OCI-LY7 (cell line): Measurements from ENCODE around the gene B3GNT8. TPM values are rescaled to one million over a fixed set of nuclear protein-coding genes. Genes with fewer than 3 reads are reported as not detected.
"Not testable (repeated sequence)": the region's sequence is repeated elsewhere in the genome, so short reads cannot be mapped to it uniquely, and the experiment has no call there.

Experiments used
- BruUV-seq: library from RNA; stranded (reverse); fragments of 400-500 nt; replicated peaks from 2 replicates; lab custom pipeline; 2021; lab: Mats Ljungman, UMichigan
- CTCF ChIA-PET: fragments of 300-600 bp; sonication (Branson Sonifier 250); formaldehyde crosslinking; loops from one replicate; lab custom pipeline; 2022; ENCODE audit warnings: antibody characterized with exemption; ENCODE audit not compliant: unreplicated experiment; lab: Charles Lee
- POLR2A ChIA-PET: fragments of 300-600 bp; sonication (Branson Sonifier 250); formaldehyde crosslinking; loops from one replicate; lab custom pipeline; 2022; ENCODE audit warnings: antibody characterized with exemption; lab: Charles Lee
- DNase-seq: peaks from one replicate; pipeline ENCODE4 v3.0.0-alpha.2; 2015; ENCODE audit warnings: low spot score
- H2AFZ ChIP-seq: fragments of 200-600 bp; sonication (generic), shearing (Covaris generic); 2 replicates; pipeline ENCODE4 v1.6.1; 2014; ENCODE audit warnings: mild to moderate bottlenecking, antibody characterized with exemption, low read length, moderate library complexity
- H3K27ac ChIP-seq: fragments of 200-600 bp; sonication (generic); 2 replicates; pipeline ENCODE4 v1.5.1; 2014; ENCODE audit warnings: mixed run types, low read depth, mild to moderate bottlenecking, moderate library complexity, low read length, inconsistent platforms; ENCODE audit not compliant: poor library complexity, severe bottlenecking
- H3K36me3 ChIP-seq: fragments of 200-600 bp; sonication (generic); 2 replicates; pipeline ENCODE4 v1.6.1; 2014; ENCODE audit warnings: mild to moderate bottlenecking, antibody characterized with exemption, low read length, moderate library complexity, mixed read lengths; ENCODE audit not compliant: insufficient read depth
- H3K4me1 ChIP-seq: fragments of 200-600 bp; sonication (generic); 2 replicates; pipeline ENCODE4 v1.5.1; 2014; ENCODE audit warnings: mild to moderate bottlenecking, low read length; ENCODE audit not compliant: insufficient read depth, poor library complexity, severe bottlenecking
- H3K4me2 ChIP-seq: fragments of 200-600 bp; sonication (generic); 2 replicates; pipeline ENCODE4 v1.6.1; 2014; ENCODE audit warnings: mild to moderate bottlenecking, low read length
- H3K4me3 ChIP-seq: fragments of 200-600 bp; sonication (generic); 2 replicates; pipeline ENCODE4 v1.5.1; 2014; ENCODE audit warnings: mild to moderate bottlenecking, low read depth, low read length; ENCODE audit not compliant: poor library complexity, severe bottlenecking
- H3K79me2 ChIP-seq: fragments of 200-600 bp; sonication (generic); 2 replicates; pipeline ENCODE4 v1.6.1; 2016; ENCODE audit warnings: low read depth, mild to moderate bottlenecking, low read length, moderate library complexity, mixed read lengths; ENCODE audit not compliant: insufficient read depth
- H3K9me2 ChIP-seq: fragments of 200-600 bp; sonication (generic); 2 replicates; pipeline ENCODE4 v1.6.1; 2016; ENCODE audit warnings: mild to moderate bottlenecking, low read length, mixed read lengths; ENCODE audit not compliant: insufficient read depth
- H3K9me3 ChIP-seq: fragments of 200-600 bp; sonication (generic); 2 replicates; pipeline ENCODE4 v1.6.1; 2014; ENCODE audit warnings: mild to moderate bottlenecking, mixed run types, low read length, mixed read lengths
- H4K20me1 ChIP-seq: fragments of 200-600 bp; sonication (generic); 2 replicates; pipeline ENCODE4 v1.6.1; 2014; ENCODE audit warnings: mild to moderate bottlenecking, antibody characterized with exemption, low read length, moderate library complexity, mixed read lengths; ENCODE audit not compliant: insufficient read depth
- CTCF ChIP-seq: fragments of 200-600 bp; sonication (generic); conservative IDR thresholded peaks from 2 replicates; pipeline ENCODE4 v1.5.1; 2014; ENCODE audit warnings: mild to moderate bottlenecking, antibody characterized with exemption, low read length, moderate library complexity, mixed read lengths
- EZH2phosphoT487 ChIP-seq: fragments of 200-600 bp; sonication (generic); IDR thresholded peaks from 2 replicates; pipeline ENCODE4 v1.6.1; 2018; ENCODE audit warnings: low read depth, borderline replicate concordance, mild to moderate bottlenecking, mixed run types, antibody characterized with exemption, low read length, moderate library complexity, mixed read lengths
- intact Hi-C: fragments of 100-400 bp; cut with micrococcal nuclease; formaldehyde crosslinking; loops from one replicate; pipeline ENCODE4 v1.10.0; 2022; ENCODE audit not compliant: unreplicated experiment
- total RNA-seq, 2 experiments: library from RNA; depleted of rRNA in 1 of 2; stranded (reverse); fragments of >200 nt in 1 of 2; shearing (Covaris generic) in 1 of 2; gene quantifications; 2 replicates each; pipeline ENCODE4 v1.2.3, GENCODE V29; 2014 to 2022

B3GNT8 gene
- total RNA-seq, 2 experiments from 2014 or later: 0.40 to 0.47 TPM

- no peak overlapping the region for H3K4me2 ChIP-seq
- H3K9me3 ChIP-seq: no peaks in the 10 kb centered on the region
- POLR2A ChIA-PET: no interaction called here
- H3K9me2 ChIP-seq: no peaks in the 10 kb centered on the region
- peaks cover 6% of the 10 kb centered on the region; the same call in 1 of the 2 replicates for H3K36me3 ChIP-seq
- intact Hi-C loops: no loop called here
- H4K20me1 ChIP-seq: no peaks in the 10 kb centered on the region
- no TSS peak for BruUV-seq
- no peak overlapping the region for H3K4me3 ChIP-seq
- H2AFZ ChIP-seq: no peak overlapping the region
- H3K27ac ChIP-seq: no peak overlapping the region
- H3K79me2 ChIP-seq: no peaks in the 10 kb centered on the region
- TF ChIP-seq EZH2phosphoT487 (no peak), CTCF (no peak)
- no peak for DNase-seq
- peaks cover 10% of the 10 kb centered on the region for H3K4me1 ChIP-seq
- CTCF ChIA-PET: interaction anchor here (0.7 kb wide), 1 partner anchor 159 kb away, joined by 5 read pairs; no protein-coding TSS in a partner anchor
Measured at GRCh38 chr19:41411100-41411967, 15.8 kb downstream of the B3GNT8 start.

GRCh38 chr19:41410336-41411054 lies 16.7 kb downstream of the B3GNT8 start:
- no peak for TF ChIP-seq EZH2phosphoT487
- POLR2A ChIA-PET: interaction anchor here (0.7 kb wide), 1 partner anchor 138 kb away, joined by 3 read pairs; no protein-coding TSS in a partner anchor
- H3K4me3 ChIP-seq: no peak overlapping the region
- no peaks in the 10 kb centered on the region for H4K20me1 ChIP-seq
- DNase-seq: no peak
- no peaks in the 10 kb centered on the region for H3K9me2 ChIP-seq
- peaks cover 6% of the 10 kb centered on the region; the same call in 1 of the 2 replicates for H3K36me3 ChIP-seq
- CTCF ChIA-PET: interaction anchor here (0.5 to 0.7 kb wide), 2 partner anchors 68 to 160 kb away, joined by 5 read pairs; no protein-coding TSS in a partner anchor
- no TSS peak for BruUV-seq
- H3K4me1 ChIP-seq: peaks cover 10% of the 10 kb centered on the region
- no peak overlapping the region for H3K4me2 ChIP-seq
- no peaks in the 10 kb centered on the region for H3K79me2 ChIP-seq
- intact Hi-C loops: no loop called here
- no peak overlapping the region for H2AFZ ChIP-seq
- no peak overlapping the region for H3K27ac ChIP-seq
- H3K9me3 ChIP-seq: no peaks in the 10 kb centered on the region

GRCh38 chr19:41409288-41409687 lies 17.9 kb downstream of the B3GNT8 start:
- intact Hi-C loops: no loop called here
- no peak overlapping the region for H3K4me3 ChIP-seq
- ChIA-PET CTCF (no interaction called here), POLR2A (interaction anchor here (0.6 kb wide), 1 partner anchor 15 kb away, joined by 3 read pairs; no protein-coding TSS in a partner anchor)
- H2AFZ ChIP-seq: no peak overlapping the region
- no peaks in the 10 kb centered on the region for H3K9me2 ChIP-seq
- no peaks in the 10 kb centered on the region for H3K36me3 ChIP-seq
- no TSS peak for BruUV-seq
- no peak overlapping the region for H3K4me2 ChIP-seq
- DNase-seq: no peak
- no peaks in the 10 kb centered on the region for H4K20me1 ChIP-seq
- H3K27ac ChIP-seq: no peak overlapping the region
- TF ChIP-seq EZH2phosphoT487: no peak
- TF ChIP-seq CTCF: no peak
- H3K9me3 ChIP-seq: no peaks in the 10 kb centered on the region
- H3K4me1 ChIP-seq: peaks cover 10% of the 10 kb centered on the region
- H3K79me2 ChIP-seq: no peaks in the 10 kb centered on the region

- POLR2A ChIA-PET: interaction anchor here (0.8 kb wide), 1 partner anchor 30 kb away, joined by 3 read pairs; no protein-coding TSS in a partner anchor
- BruUV-seq, H3K4me3 ChIP-seq, H2AFZ ChIP-seq, H3K27ac ChIP-seq, H3K4me1 ChIP-seq, H4K20me1 ChIP-seq, CTCF ChIA-PET, DNase-seq, H3K9me3 ChIP-seq, H3K79me2 ChIP-seq, intact Hi-C loops, H3K9me2 ChIP-seq, H3K4me2 ChIP-seq, H3K36me3 ChIP-seq: not testable (repeated sequence)
Measured at GRCh38 chr19:41408846-41409245, 18.3 kb downstream of the B3GNT8 start.
